ENCODE measurements around the gene NATD1.
"Not testable (repeated sequence)": the region's sequence is repeated elsewhere in the genome, so short reads cannot be mapped to it uniquely, and the experiment has no call there.

Gene NATD1

DNA sequence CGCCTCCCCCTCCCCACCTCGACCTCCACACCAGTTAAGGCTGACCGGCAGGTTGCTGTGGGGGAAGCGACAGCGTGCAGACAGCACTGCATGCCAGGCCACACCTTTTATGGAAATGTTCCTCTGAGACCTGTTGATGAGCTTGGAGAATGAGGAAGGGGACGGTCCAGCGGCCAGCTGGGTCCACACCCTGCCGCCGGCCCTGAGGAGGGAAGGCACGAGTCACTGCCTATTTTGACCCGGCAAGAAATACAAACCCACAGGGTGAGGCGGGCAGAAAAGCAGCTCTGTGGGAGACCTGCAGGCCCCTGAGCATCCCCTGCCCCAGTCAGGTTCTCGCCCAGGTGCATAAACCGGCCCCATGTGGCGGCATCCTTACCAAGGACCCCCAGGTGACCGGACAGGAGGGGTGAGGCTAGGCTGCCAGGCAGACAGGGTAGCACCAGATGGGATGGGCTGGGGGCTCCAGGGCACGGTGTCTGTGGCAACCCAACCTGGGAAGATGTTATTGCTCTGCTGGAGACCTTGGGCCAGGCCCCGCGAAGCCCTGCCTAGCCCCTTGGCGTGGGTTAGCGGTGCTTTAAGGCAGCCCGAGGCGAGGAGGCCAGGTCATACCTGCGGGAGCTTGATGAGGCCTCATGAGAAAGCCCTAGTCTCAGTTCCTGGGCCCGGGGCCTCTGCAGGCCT, 12.7 kb downstream of the NATD1 start:
- WGBS = 54% methylated on average over 24 of the region's 25 CpGs
- Histone ChIP-seq H3K36me3 (ENCODE audit: insufficient read depth, low read length) (no peaks in the 10 kb centered on the region), H3K27me3 (ENCODE audit: insufficient read depth, low read length) (no peaks in the 10 kb centered on the region), H3K9ac (ENCODE audit: low read depth, low read length) (peak overlapping the region; percentile 41), H3K9me3 (ENCODE audit: insufficient read depth, low read depth, low read length) (no peaks in the 10 kb centered on the region), H3K4me3 (ENCODE audit: low read length) (no peak overlapping the region), H3K27ac (ENCODE audit: low read depth, low read length) (peak overlapping the region; percentile 65), H3K4me1 (ENCODE audit: insufficient read depth, low read length) (peaks cover 17% of the 10 kb centered on the region)

DNA sequence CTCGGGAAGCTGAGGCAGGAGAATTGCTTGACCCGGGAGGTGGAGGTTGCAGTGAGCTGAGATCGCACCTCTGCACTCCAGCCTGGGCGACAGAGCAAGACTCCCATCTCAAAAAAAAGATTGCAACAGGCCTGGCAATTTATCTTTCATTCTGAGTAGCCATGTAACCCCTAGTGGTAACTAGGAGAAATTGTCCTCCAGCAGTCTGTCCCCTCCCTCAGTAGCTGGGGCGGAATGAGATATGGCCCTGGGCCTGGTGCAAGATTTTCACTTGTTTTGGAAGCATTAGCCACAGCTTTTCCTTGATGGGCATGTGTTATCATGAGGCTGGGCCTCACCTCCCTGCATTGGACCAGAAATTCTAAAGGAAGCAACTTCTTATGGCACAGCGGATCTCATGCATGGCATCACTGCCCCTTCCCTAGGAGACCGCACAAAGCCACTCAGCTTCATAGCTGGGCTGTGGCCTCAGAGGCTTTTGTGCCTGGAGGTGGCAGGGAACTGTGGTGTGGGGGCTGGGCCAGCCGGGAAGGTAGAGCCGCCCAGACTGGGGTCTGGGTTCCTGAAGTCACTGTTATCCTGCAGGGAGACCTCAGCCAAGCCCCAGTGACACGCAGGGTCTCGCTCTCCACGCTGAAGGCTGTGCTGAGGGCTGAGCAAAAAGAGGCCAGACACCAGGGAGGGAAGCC, 13.4 kb downstream of the NATD1 start:
- WGBS = 56% methylated on average over 12 of the region's 12 CpGs
- no peaks in the 10 kb centered on the region for H3K36me3 ChIP-seq (ENCODE audit: insufficient read depth, low read length)
- peak overlapping the region; percentile 65 for H3K27ac ChIP-seq (ENCODE audit: low read depth, low read length)
- no peaks in the 10 kb centered on the region for H3K9me3 ChIP-seq (ENCODE audit: insufficient read depth, low read depth, low read length)
- peak overlapping the region; percentile 41 for H3K9ac ChIP-seq (ENCODE audit: low read depth, low read length)
- H3K4me3 ChIP-seq (ENCODE audit: low read length) = no peak overlapping the region
- peaks cover 17% of the 10 kb centered on the region for H3K4me1 ChIP-seq (ENCODE audit: insufficient read depth, low read length)
- H3K27me3 ChIP-seq (ENCODE audit: insufficient read depth, low read length) = no peaks in the 10 kb centered on the region

DNA sequence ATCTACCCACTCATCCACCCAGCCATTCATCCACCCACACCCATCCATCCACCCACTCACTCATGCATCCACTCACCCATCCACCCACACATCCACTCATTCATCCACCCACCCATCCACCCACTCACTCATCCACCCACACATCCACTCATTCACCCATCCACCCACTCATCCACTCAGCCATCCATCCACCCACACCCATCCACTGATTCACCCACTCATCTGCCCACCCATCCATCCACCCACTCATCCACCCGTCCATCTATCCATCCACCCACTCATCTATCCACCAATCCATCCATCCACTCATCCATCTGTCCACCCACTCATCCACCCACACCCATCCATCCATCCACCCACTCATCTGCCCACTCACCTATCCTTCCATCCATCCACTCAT, 17.3 kb downstream of the NATD1 start:
- H3K9me3 ChIP-seq (ENCODE audit: insufficient read depth, low read depth, low read length) = no peaks in the 10 kb centered on the region

DNA sequence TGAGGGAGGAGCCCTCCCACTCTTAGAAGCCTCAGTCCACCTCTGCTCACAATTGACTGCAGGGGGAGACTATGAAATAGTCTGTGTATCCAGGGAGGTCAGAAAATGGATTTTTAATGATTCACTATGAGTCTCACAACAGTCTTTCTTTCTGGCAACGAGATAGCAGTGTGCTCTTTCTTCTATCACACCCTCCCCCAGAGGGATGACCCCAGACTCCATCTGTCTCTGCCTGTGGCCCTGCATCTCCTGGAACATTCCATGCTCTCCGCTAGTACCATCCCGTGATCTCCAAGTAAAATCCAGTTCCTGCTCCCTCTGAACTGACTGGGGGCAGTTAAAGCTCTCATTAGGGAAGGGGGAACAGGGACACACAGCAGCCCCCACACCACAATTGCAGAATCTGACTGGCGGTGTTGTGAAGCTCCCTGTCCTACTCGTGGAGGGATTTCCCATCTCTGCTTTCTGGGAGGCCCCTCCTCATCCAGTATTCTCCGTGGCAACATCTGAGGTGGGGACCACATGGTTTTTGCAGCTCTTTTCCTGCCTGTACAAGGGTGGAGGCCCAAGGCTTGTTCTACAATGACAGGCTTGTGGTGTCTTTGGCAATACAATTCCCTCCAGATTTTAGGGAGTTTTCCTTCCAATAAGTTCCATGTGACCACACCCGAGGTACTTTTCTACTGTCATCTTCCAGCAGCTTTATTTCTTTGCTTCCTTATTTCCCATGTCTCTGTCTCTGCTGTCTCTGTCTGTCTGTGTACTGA, 19.4 kb downstream of the NATD1 start:
- Histone ChIP-seq H3K36me3 (ENCODE audit: insufficient read depth, low read length) (no peaks in the 10 kb centered on the region), H3K4me1 (ENCODE audit: insufficient read depth, low read length) (no peaks in the 10 kb centered on the region), H3K9ac (ENCODE audit: low read depth, low read length) (no peak overlapping the region), H3K27me3 (ENCODE audit: insufficient read depth, low read length) (no peaks in the 10 kb centered on the region), H3K9me3 (ENCODE audit: insufficient read depth, low read depth, low read length) (no peaks in the 10 kb centered on the region), H3K4me3 (ENCODE audit: low read length) (no peak overlapping the region), H3K27ac (ENCODE audit: low read depth, low read length) (no peak overlapping the region)
- WGBS = 81% methylated on average over 7 of the region's 7 CpGs

More for the DNA sequence above, 17.3 kb downstream of the NATD1 start:
- no peak overlapping the region for H3K9ac ChIP-seq (ENCODE audit: low read depth, low read length)
- no peaks in the 10 kb centered on the region for H3K27me3 ChIP-seq (ENCODE audit: insufficient read depth, low read length)
- H3K27ac ChIP-seq (ENCODE audit: low read depth, low read length) = no peak overlapping the region
- no peak overlapping the region for H3K4me3 ChIP-seq (ENCODE audit: low read length)
- no peaks in the 10 kb centered on the region for H3K36me3 ChIP-seq (ENCODE audit: insufficient read depth, low read length)
- H3K4me1 ChIP-seq (ENCODE audit: insufficient read depth, low read length) = peaks cover 11% of the 10 kb centered on the region
- 88% methylated on average over 1 of the region's 1 CpG for WGBS

DNA sequence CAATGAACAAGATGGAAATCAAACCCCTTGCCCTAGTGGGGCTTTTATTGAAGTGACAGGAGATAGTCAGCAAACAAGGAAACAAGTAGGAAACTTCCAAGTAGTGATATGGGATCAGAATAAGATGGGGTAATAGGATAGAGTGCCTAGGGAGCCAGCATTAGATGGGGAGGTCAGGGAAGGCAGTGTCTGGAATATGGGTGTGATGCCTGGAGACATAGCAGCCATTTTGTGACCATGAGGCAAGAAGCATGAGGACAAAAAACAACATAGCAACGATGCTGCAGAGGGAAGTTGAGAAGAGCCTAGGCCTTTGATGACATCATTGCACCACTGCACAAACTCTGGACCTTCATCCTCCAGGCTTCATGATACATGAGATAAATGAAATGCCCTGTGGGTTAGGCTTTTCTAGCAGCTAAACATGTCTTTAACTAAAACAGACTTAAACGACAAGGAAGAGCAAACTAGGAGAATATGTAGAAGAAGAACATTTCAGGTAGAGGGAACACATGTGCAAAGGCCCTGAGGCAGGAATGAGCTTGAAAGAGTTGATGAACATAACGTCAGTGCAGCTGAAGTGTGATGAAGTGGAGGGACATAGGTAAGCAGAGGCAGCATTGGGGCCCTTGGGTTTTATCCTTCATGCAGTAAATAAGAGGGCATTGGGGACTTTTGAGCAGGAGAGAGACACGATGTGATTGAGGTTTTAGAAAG, 21.0 kb downstream of the NATD1 start:
- H3K27ac ChIP-seq (ENCODE audit: low read depth, low read length) = no peak overlapping the region
- no peaks in the 10 kb centered on the region for H3K9me3 ChIP-seq (ENCODE audit: insufficient read depth, low read depth, low read length)
- H3K27me3 ChIP-seq (ENCODE audit: insufficient read depth, low read length) = no peaks in the 10 kb centered on the region
- no peaks in the 10 kb centered on the region for H3K4me1 ChIP-seq (ENCODE audit: insufficient read depth, low read length)
- 90% methylated on average over 4 of the region's 4 CpGs for WGBS
- no peak overlapping the region for H3K4me3 ChIP-seq (ENCODE audit: low read length)
- H3K36me3 ChIP-seq (ENCODE audit: insufficient read depth, low read length) = no peaks in the 10 kb centered on the region
- no peak overlapping the region for H3K9ac ChIP-seq (ENCODE audit: low read depth, low read length)

DNA sequence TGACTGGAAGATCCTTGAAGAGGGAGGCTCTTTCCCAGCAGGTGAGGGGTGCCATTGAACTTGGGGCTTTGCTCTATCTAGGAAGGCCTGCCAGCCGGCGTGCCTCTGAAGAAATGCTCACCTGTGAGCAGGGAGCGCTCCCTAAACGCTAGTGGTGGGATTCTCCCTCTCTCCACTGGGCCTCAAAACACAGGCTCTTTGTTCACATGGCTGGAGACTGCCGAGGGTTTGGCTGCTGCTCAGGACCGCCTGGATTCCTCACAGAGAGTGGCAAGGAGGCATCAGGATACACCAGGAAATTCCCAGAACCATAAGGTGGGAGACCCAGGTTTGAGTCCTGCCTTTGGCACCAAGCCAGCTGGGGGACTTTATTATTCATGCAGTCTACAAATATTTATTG, 21.7 kb downstream of the NATD1 start:
- H3K27ac ChIP-seq (ENCODE audit: low read depth, low read length) = no peak overlapping the region
- 81% methylated on average over 6 of the region's 6 CpGs for WGBS

DNA sequence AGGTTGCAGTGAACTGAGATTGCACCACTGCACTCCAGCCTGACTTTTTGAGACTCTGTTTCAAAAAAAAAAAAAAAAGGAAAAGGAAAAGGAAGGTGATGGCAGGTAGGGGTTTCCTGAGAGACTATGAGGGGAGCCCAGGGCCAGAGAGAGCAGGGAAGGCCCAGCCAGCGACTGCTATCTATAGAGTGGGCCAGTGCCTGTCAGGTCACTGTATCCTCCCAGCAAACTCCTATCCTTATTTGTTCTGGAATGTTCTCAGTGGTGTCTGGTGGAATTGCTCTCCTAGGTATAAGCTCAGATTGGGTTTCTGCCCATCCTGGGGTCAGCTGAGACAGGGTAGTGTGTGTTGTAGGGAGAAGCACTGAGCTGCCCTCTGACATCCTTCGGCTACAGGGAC, 24.4 kb downstream of the NATD1 start:
- Histone ChIP-seq H3K4me3 (ENCODE audit: low read length) (no peak overlapping the region), H3K27ac (ENCODE audit: low read depth, low read length) (no peak overlapping the region), H3K36me3 (ENCODE audit: insufficient read depth, low read length) (no peaks in the 10 kb centered on the region), H3K27me3 (ENCODE audit: insufficient read depth, low read length) (no peaks in the 10 kb centered on the region), H3K9me3 (ENCODE audit: insufficient read depth, low read depth, low read length) (no peaks in the 10 kb centered on the region), H3K9ac (ENCODE audit: low read depth, low read length) (no peak overlapping the region), H3K4me1 (ENCODE audit: insufficient read depth, low read length) (no peaks in the 10 kb centered on the region)
- WGBS = 91% methylated on average over 2 of the region's 2 CpGs

More for the DNA sequence above, 21.7 kb downstream of the NATD1 start:
- Histone ChIP-seq H3K9me3 (ENCODE audit: insufficient read depth, low read depth, low read length) (no peaks in the 10 kb centered on the region), H3K9ac (ENCODE audit: low read depth, low read length) (no peak overlapping the region), H3K4me1 (ENCODE audit: insufficient read depth, low read length) (no peaks in the 10 kb centered on the region), H3K27me3 (ENCODE audit: insufficient read depth, low read length) (no peaks in the 10 kb centered on the region), H3K4me3 (ENCODE audit: low read length) (no peak overlapping the region), H3K36me3 (ENCODE audit: insufficient read depth, low read length) (no peaks in the 10 kb centered on the region)

DNA sequence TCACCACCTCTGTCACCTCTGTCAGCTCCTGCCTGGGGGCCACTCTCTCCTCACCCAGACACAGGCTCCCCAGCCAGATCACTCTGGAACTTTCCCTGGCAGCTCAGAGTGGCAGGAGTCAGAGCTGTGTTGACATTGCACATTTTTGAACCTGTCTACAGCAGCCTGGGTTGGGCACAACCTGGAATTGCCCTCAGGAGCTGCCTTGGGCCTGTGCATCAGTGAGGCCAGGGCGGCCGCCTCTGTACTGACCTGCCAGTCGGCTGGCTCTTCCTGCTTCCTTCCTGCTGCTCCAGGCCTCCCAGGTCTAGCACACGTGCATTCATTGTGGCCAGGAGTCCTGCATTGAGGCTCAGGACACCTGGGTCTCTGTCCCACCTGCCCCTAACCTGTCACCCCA, 25.1 kb downstream of the NATD1 start:
- 90% methylated on average over 4 of the region's 4 CpGs for WGBS
- Histone ChIP-seq H3K9ac (ENCODE audit: low read depth, low read length) (no peak overlapping the region), H3K27me3 (ENCODE audit: insufficient read depth, low read length) (no peaks in the 10 kb centered on the region), H3K4me1 (ENCODE audit: insufficient read depth, low read length) (no peaks in the 10 kb centered on the region), H3K36me3 (ENCODE audit: insufficient read depth, low read length) (no peaks in the 10 kb centered on the region), H3K27ac (ENCODE audit: low read depth, low read length) (no peak overlapping the region), H3K4me3 (ENCODE audit: low read length) (no peak overlapping the region), H3K9me3 (ENCODE audit: insufficient read depth, low read depth, low read length) (no peaks in the 10 kb centered on the region)

DNA sequence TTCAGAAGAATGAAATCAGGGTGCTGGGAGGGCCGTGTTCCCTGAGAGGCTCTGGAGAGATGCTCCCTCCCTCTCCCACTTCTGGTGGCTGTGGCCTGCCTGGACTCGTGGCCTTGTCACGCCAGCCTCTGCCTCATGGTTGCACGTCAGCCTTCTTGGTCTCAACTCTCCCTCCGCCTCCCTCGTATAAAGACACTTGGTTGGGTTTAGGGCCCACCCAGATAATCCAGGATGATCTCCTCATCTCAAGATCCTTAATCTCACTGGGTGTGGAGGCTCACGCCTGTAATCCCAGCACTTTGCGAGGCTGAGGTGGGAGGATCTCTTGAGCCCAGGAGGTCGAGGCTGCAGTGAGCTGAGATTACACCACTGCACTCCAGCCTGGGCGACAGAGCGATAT, 25.9 kb downstream of the NATD1 start:
- H3K4me3 ChIP-seq (ENCODE audit: low read length); H3K9me3 ChIP-seq (ENCODE audit: insufficient read depth, low read depth, low read length); H3K36me3 ChIP-seq (ENCODE audit: insufficient read depth, low read length); H3K9ac ChIP-seq (ENCODE audit: low read depth, low read length); H3K4me1 ChIP-seq (ENCODE audit: insufficient read depth, low read length); H3K27ac ChIP-seq (ENCODE audit: low read depth, low read length); H3K27me3 ChIP-seq (ENCODE audit: insufficient read depth, low read length): not testable (repeated sequence)
- 93% methylated on average over 11 of the region's 11 CpGs for WGBS

DNA sequence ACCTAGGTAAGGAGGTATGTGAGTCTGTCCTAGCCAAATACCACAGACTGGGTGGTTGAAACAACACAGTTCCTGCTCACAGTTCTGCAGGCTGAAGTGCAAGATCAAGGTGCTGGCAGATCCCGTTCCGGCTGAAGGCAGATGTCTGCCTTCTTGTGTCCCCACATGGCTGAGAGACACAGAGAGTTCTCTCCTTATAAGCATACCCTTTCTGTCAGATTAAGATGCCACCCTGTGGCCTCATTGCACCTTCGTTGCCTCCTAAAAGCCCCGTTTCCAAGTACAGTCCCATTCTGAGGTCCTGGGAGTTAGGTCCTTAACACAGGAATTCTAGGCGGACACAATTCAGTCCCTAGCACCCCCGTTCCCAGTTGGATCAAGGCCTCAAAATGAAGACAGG, 30.1 kb downstream of the NATD1 start:
- H3K36me3 ChIP-seq (ENCODE audit: insufficient read depth, low read length) = no peaks in the 10 kb centered on the region
- H3K9ac ChIP-seq (ENCODE audit: low read depth, low read length) = no peak overlapping the region
- no peak overlapping the region for H3K4me3 ChIP-seq (ENCODE audit: low read length)
- WGBS = 92% methylated on average over 6 of the region's 6 CpGs
- no peaks in the 10 kb centered on the region for H3K27me3 ChIP-seq (ENCODE audit: insufficient read depth, low read length)
- no peak overlapping the region for H3K27ac ChIP-seq (ENCODE audit: low read depth, low read length)
- H3K9me3 ChIP-seq (ENCODE audit: insufficient read depth, low read depth, low read length) = no peaks in the 10 kb centered on the region
- H3K4me1 ChIP-seq (ENCODE audit: insufficient read depth, low read length) = no peaks in the 10 kb centered on the region
